ENCODE results near the gene AKT3.
"Not testable (repeated sequence)": the region's sequence is repeated elsewhere in the genome, so short reads cannot be mapped to it uniquely, and the experiment has no call there.

AKT3 gene

GRCh38 chr1:243844186-243844585, 5.9 kb downstream of the AKT3 start:
- H3K4me3 ChIP-seq (ENCODE audit: low read length), result no peak overlapping the region
- no peak for DNase-seq (ENCODE audit: low read depth, low spot score)

GRCh38 chr1:243842978-243843511, 7.0 kb downstream of the AKT3 start:
- DNase-seq (ENCODE audit: low read depth, low spot score), result no peak
- no peak overlapping the region for H3K4me3 ChIP-seq (ENCODE audit: low read length)

- no peak for DNase-seq (ENCODE audit: low read depth, low spot score)
- H3K4me3 ChIP-seq (ENCODE audit: low read length), result no peak overlapping the region
These were observed 7.9 kb downstream of the AKT3 start for GRCh38 chr1:243842161-243842560.

GRCh38 chr1:243841507-243841906, 8.5 kb downstream of the AKT3 start:
- no peak overlapping the region for H3K4me3 ChIP-seq (ENCODE audit: low read length)
- DNase-seq (ENCODE audit: low read depth, low spot score), result no peak

GRCh38 chr1:243837907-243838535, 12.0 kb downstream of the AKT3 start:
- H3K4me3 ChIP-seq (ENCODE audit: low read length), result no peak overlapping the region
- peak; percentile 8 for DNase-seq (ENCODE audit: low read depth, low spot score)

- no peak overlapping the region for H3K4me3 ChIP-seq (ENCODE audit: low read length)
- no peak for DNase-seq (ENCODE audit: low read depth, low spot score)
These were observed 15.9 kb downstream of the AKT3 start for GRCh38 chr1:243834130-243834529.

GRCh38 chr1:243831463-243831862, 18.6 kb downstream of the AKT3 start:
- no peak overlapping the region for H3K4me3 ChIP-seq (ENCODE audit: low read length)
- DNase-seq (ENCODE audit: low read depth, low spot score), result no peak

- H3K4me3 ChIP-seq (ENCODE audit: low read length), result no peak overlapping the region
- DNase-seq (ENCODE audit: low read depth, low spot score), result no peak
These were observed 22.8 kb downstream of the AKT3 start for GRCh38 chr1:243827206-243827605.

GRCh38 chr1:243824907-243825306, 25.1 kb downstream of the AKT3 start:
- not testable (repeated sequence) for DNase-seq (ENCODE audit: low read depth, low spot score); H3K4me3 ChIP-seq (ENCODE audit: low read length)

- no peak overlapping the region for H3K4me3 ChIP-seq (ENCODE audit: low read length)
- DNase-seq (ENCODE audit: low read depth, low spot score), result no peak
These were observed 28.8 kb downstream of the AKT3 start for GRCh38 chr1:243821177-243821680.

GRCh38 chr1:243819438-243819839, 30.6 kb downstream of the AKT3 start:
- no peak overlapping the region for H3K4me3 ChIP-seq (ENCODE audit: low read length)
- no peak for DNase-seq (ENCODE audit: low read depth, low spot score)

GRCh38 chr1:243818978-243819377, 31.1 kb downstream of the AKT3 start:
- no peak overlapping the region for H3K4me3 ChIP-seq (ENCODE audit: low read length)
- no peak for DNase-seq (ENCODE audit: low read depth, low spot score)

GRCh38 chr1:243814718-243815117, 35.3 kb downstream of the AKT3 start:
- H3K4me3 ChIP-seq (ENCODE audit: low read length), result no peak overlapping the region
- DNase-seq (ENCODE audit: low read depth, low spot score), result no peak

- peak; percentile 17 for DNase-seq (ENCODE audit: low read depth, low spot score)
- H3K4me3 ChIP-seq (ENCODE audit: low read length), result peak overlapping the region; percentile 35
These were observed 42.7 kb downstream of the AKT3 start for GRCh38 chr1:243807346-243807745.

- no peak overlapping the region for H3K4me3 ChIP-seq (ENCODE audit: low read length)
- DNase-seq (ENCODE audit: low read depth, low spot score), result peak; percentile 41
These were observed 43.7 kb downstream of the AKT3 start for GRCh38 chr1:243806310-243806709.

- no peak for DNase-seq (ENCODE audit: low read depth, low spot score)
- no peak overlapping the region for H3K4me3 ChIP-seq (ENCODE audit: low read length)
These were observed 47.3 kb downstream of the AKT3 start for GRCh38 chr1:243802736-243803135.

GRCh38 chr1:243801378-243801777, 48.7 kb downstream of the AKT3 start:
- DNase-seq (ENCODE audit: low read depth, low spot score), result no peak
- no peak overlapping the region for H3K4me3 ChIP-seq (ENCODE audit: low read length)

GRCh38 chr1:243799908-243800307, 50.1 kb downstream of the AKT3 start:
- no peak overlapping the region for H3K4me3 ChIP-seq (ENCODE audit: low read length)

GRCh38 chr1:243798726-243799125, 51.3 kb downstream of the AKT3 start:
- no peak for DNase-seq (ENCODE audit: low read depth, low spot score)

More at GRCh38 chr1:243799908-243800307, 50.1 kb downstream of the AKT3 start:
- no peak for DNase-seq (ENCODE audit: low read depth, low spot score)

GRCh38 chr1:243796016-243796415, 54.0 kb downstream of the AKT3 start:
- no peak for DNase-seq (ENCODE audit: low read depth, low spot score)
- H3K4me3 ChIP-seq (ENCODE audit: low read length), result no peak overlapping the region

More at GRCh38 chr1:243798726-243799125, 51.3 kb downstream of the AKT3 start:
- H3K4me3 ChIP-seq (ENCODE audit: low read length), result no peak overlapping the region

GRCh38 chr1:243793298-243793697, 56.7 kb downstream of the AKT3 start:
- no peak for DNase-seq (ENCODE audit: low read depth, low spot score)
- no peak overlapping the region for H3K4me3 ChIP-seq (ENCODE audit: low read length)

All from Jurkat, Clone E6-1 (cell line).